Stimulated activated memory B cell treated with anti-CD40 and anti-IgM and Interleukin-4, amounts not matched to agents 10 μg/mL and 1 μg/mL and 100 μg/mL, for 72 hours (primary cell): ENCODE measurements around the gene KDM5A.

Experiments
- ATAC-seq: fragments of 150-1000 bp; cut with Tn5 transposase; 2 replicates; pipeline ENCODE4 v1.10.0; 2021
- H3K27ac Mint-ChIP-seq: one replicate; pipeline ENCODE4 v1.8.0; 2022; ENCODE audit warnings: mild to moderate bottlenecking, mixed read lengths
- H3K27me3 Mint-ChIP-seq: one replicate; pipeline ENCODE4 v1.8.0; 2022; ENCODE audit warnings: mixed read lengths
- H3K36me3 Mint-ChIP-seq: one replicate; pipeline ENCODE4 v1.8.0; 2022; ENCODE audit warnings: mixed read lengths
- H3K4me1 Mint-ChIP-seq: one replicate; pipeline ENCODE4 v1.8.0; 2022; ENCODE audit warnings: mixed read lengths
- H3K4me3 Mint-ChIP-seq: one replicate; pipeline ENCODE4 v1.8.0; 2022; ENCODE audit warnings: mild to moderate bottlenecking, moderate library complexity, mixed read lengths
- H3K9me3 Mint-ChIP-seq: one replicate; pipeline ENCODE4 v1.8.0; 2022; ENCODE audit warnings: mixed read lengths

KDM5A gene

DNA sequence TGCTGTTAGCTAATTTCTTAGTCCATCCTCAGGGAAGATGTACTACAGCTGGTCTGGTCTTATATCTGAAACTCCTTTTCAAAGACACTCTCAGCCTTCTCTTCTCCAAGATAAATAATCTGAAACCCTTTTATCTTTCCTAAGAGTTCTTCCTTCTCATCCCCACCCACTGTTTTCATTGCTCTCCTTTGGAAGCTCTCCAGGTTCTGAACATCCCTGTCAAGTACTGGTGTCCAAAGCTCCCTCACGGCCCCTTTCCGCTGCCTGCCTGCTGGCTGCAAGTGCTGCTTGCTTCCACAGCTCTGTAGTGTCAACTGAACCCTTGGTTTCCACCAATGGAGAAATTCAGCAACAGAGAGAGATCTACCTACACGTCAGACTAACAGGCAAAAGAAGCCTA lies 119.9 kb downstream of the KDM5A start:
- Mint-ChIP-seq H3K27me3 (no peaks in the 10 kb centered on the region), H3K9me3 (no peaks in the 10 kb centered on the region), H3K4me1 (no peaks in the 10 kb centered on the region), H3K4me3 (no peak overlapping the region), H3K27ac (no peak overlapping the region), H3K36me3 (no peaks in the 10 kb centered on the region)
- no peak for ATAC-seq

DNA sequence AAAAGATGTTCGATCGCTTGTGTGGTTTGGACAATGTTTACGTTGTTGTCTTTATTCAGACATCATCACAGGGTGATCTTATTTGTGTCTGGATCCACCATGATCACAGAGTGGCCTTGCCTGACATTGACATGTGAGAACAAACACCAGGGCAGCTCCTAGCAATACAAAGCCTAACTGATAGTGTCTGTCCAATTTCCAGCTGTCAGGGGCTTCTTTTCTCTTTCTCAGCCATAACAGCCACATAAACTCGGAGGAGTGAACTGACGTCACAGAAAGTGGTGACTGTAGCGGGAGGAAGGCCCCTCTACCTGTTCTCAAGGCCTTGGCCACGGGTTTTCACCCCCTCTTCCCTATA lies 120.7 kb downstream of the KDM5A start:
- ATAC-seq: no peak
- Mint-ChIP-seq H3K9me3 (no peaks in the 10 kb centered on the region), H3K27ac (no peak overlapping the region), H3K27me3 (peaks cover 7% of the 10 kb centered on the region), H3K4me1 (no peaks in the 10 kb centered on the region), H3K4me3 (no peak overlapping the region), H3K36me3 (no peaks in the 10 kb centered on the region)

DNA sequence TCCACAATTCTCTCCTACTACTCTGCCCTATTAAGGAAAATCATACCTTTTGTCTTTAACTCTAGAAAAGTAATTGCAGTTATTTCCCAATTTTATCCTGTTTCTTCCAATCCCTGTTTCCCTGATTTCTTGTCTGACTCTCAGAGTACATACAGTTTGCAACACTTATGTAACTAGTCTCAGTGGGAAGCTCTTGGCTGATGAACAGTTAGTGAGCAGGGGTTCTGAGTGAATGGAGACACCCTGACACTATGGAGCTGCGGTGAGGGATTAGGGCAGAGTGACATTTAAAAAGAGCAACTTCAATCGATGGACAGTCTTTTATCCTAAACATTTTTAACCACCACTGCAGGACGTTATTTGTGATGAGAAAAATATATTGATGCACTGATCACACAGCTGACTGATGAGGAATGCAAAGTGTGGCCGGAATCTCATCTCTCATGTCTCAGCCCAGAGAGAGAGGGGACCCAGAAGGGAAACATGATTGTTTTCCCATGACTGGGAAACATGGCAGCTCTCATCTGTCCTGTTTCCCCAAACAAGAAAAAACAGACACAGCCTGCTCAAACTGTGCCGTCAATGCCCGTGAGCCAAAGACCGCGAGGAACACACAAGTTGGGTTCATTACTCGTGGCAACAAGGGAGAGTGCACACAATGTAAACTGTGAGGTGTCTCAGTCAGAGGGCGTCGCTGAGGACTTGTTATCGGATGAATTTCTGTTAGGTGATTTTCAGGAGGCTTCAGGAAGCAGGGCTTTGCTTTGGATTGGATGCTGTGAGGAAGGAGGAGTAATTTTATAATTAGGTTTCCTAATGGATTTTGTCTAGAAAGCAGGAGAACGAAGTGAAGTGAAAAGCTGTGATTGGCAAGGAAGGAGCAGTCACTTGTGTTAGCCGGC lies 121.3 kb downstream of the KDM5A start:
- ATAC-seq: no peak
- no peak overlapping the region for H3K27ac Mint-ChIP-seq
- no peaks in the 10 kb centered on the region for H3K9me3 Mint-ChIP-seq
- H3K27me3 Mint-ChIP-seq: peaks cover 8% of the 10 kb centered on the region
- H3K36me3 Mint-ChIP-seq: no peaks in the 10 kb centered on the region
- no peak overlapping the region for H3K4me3 Mint-ChIP-seq
- H3K4me1 Mint-ChIP-seq: no peaks in the 10 kb centered on the region

DNA sequence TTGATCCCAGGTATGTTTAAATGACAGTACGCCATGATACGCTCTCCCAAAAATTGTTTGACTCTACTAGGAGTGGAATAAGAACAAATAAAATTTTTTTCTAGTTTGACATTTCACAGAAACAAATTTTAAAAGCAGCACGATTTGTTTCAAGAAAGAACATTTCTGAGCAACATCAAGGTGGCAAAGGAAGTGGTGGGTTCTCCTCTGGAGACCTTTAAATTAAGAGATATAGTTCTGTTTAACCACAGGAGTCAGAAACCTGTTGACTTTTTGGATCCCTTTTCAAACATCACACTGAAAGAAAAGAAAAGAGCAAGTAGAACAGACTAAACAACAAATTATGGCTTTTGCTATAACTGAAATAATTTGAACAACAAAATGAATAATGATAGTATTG lies 124.0 kb downstream of the KDM5A start:
- H3K36me3 Mint-ChIP-seq: no peaks in the 10 kb centered on the region

DNA sequence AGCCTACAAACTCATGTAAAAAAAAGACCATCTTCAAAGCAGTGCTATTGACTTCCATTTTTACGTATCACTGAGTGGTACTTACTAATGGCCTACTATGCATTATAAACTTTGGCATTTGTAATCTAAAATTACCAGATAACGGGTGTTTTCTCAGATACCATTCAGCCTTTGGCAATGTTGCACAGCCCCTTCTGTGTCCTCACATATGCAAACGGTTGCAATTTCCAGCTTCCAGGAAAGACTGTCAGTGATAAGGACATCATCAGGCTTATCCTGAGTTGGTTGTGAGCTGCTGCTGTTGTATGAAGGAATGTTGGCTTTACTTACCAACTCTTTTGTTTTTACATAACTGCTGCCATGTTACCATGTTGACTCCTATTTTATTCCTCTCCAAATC lies 124.9 kb downstream of the KDM5A start:
- Mint-ChIP-seq H3K36me3 (no peaks in the 10 kb centered on the region), H3K4me3 (no peak overlapping the region), H3K9me3 (no peaks in the 10 kb centered on the region), H3K27me3 (peaks cover 8% of the 10 kb centered on the region), H3K4me1 (no peaks in the 10 kb centered on the region), H3K27ac (no peak overlapping the region)
- ATAC-seq: no peak

More for the DNA sequence above, 124.0 kb downstream of the KDM5A start:
- Mint-ChIP-seq H3K4me3 (no peak overlapping the region), H3K27me3 (peaks cover 8% of the 10 kb centered on the region), H3K9me3 (no peaks in the 10 kb centered on the region), H3K27ac (no peak overlapping the region), H3K4me1 (no peaks in the 10 kb centered on the region)
- no peak for ATAC-seq

DNA sequence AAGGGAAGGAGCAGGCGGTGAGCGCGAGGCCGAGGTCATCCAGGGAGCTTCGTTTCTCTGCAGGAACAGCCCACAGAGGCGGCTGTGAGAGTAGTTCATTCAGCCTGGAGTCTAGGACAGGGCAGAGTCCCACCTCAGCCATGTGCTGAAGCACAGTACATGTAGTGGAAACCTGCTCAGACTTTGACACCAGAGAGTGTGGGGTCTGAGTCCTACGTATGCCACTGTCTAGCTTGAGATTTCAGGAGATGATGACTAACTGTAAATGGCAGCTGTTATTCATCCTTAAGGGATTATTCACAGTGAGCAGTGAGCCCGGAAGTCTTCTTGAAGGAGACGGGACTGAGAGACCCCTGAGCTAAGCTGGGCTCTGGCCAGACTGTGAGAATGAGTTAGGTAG lies 125.5 kb downstream of the KDM5A start:
- ATAC-seq: no peak
- H3K36me3 Mint-ChIP-seq: no peaks in the 10 kb centered on the region
- no peaks in the 10 kb centered on the region for H3K9me3 Mint-ChIP-seq

DNA sequence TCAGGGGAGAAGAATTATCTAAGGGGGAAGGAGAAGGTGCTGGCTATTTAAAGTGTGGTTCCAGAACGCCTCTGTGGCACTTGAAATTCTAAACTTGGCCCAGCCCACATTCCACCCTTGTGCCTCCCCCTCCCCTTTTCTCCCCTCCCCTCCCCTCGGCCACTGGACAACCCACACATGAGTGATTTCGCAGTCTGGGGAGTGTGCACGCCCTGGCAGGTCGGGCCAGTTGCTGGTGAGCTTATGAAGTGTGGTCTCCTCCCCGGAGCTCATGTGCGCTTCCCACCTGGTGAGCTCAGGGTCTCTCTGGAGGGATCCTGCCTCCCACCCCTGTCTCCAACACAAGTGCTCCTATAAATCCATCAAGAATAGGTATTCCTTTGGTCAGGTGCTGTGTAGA lies 126.3 kb downstream of the KDM5A start, which contains the start of gene SLC6A13:
Gene SLC6A13 (minus strand): TSS at position 20 of the 400 bp plus-strand sequence. CDS start 2,784 bp downstream, outside the sequence.
- no peak for ATAC-seq
- peaks cover 17% of the 10 kb centered on the region for H3K27me3 Mint-ChIP-seq
- H3K9me3 Mint-ChIP-seq: no peaks in the 10 kb centered on the region
- no peak within 1 kb of the TSS for H3K27ac Mint-ChIP-seq
- H3K36me3 Mint-ChIP-seq: no peaks in the 10 kb centered on the region
- no peaks in the 10 kb centered on the region for H3K4me1 Mint-ChIP-seq
- no peak within 1 kb of the TSS for H3K4me3 Mint-ChIP-seq

More for the DNA sequence above, 125.5 kb downstream of the KDM5A start:
- Mint-ChIP-seq H3K4me3 (no peak overlapping the region), H3K4me1 (no peaks in the 10 kb centered on the region), H3K27me3 (peaks cover 9% of the 10 kb centered on the region), H3K27ac (no peak overlapping the region)

DNA sequence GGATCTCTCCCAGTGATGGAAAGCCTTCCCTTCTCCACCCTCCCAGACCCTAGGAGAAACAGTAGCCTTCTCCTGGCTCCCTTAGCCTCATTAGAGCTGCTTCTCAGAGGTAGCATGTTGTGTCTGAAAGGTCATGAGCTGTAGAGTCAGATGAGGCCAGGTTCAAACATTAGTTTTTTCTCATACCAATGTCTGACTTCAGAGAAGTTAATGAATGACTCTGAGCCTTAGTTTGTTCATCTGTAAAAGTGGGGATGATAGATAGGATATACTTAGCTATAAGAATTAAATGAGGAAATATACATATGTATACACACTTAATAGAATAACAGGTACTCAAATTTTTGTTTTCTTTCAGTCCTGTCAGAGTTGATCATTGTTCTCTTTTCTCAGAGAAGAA lies 127.0 kb downstream of the KDM5A start:
- Mint-ChIP-seq H3K27ac (no peak overlapping the region), H3K27me3 (peaks cover 24% of the 10 kb centered on the region), H3K4me3 (no peak overlapping the region), H3K36me3 (no peaks in the 10 kb centered on the region), H3K4me1 (no peaks in the 10 kb centered on the region), H3K9me3 (no peaks in the 10 kb centered on the region)
- no peak for ATAC-seq

DNA sequence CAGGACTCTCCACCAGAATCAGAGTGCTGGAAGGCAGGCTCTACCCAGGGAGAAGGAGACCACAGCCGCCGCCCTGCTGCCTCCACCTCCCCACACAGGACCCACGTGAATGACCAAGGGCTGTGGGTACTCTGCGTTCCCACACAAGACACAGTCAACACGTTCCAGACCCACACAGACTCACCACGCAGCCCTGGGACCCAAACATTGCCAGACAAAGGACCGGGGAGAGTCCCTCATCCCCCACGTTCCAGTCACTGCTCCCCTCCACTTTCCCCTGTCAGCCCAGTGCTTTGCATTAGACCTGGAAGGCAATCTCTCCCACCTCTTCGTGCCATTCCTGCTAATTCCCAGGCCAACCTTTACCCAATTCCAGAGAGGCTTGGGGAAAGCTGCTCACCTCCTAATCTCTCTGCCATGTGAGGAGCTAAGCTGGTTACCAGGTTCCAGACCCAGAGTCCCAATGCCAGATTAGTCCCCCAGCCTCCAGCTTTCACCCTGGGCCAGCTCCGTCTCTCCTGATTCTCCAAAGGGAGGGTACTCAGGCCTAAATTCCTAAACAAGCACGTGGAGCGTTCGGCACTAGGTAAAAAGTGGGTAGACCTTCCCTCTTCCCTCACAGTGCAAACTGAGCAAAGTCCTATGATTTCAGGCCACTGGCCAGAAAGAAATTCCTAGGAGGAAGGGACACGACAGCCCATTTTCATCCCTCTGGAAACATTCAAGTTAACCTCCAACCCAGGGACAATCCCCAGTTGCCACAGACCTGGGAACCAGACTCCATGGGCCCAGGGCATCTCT lies 131.4 kb downstream of the KDM5A start:
- no peak for ATAC-seq
- no peaks in the 10 kb centered on the region for H3K36me3 Mint-ChIP-seq
- no peaks in the 10 kb centered on the region for H3K9me3 Mint-ChIP-seq
- H3K27me3 Mint-ChIP-seq: peaks cover 57% of the 10 kb centered on the region
- no peak overlapping the region for H3K27ac Mint-ChIP-seq
- H3K4me3 Mint-ChIP-seq: no peak overlapping the region
- no peaks in the 10 kb centered on the region for H3K4me1 Mint-ChIP-seq

DNA sequence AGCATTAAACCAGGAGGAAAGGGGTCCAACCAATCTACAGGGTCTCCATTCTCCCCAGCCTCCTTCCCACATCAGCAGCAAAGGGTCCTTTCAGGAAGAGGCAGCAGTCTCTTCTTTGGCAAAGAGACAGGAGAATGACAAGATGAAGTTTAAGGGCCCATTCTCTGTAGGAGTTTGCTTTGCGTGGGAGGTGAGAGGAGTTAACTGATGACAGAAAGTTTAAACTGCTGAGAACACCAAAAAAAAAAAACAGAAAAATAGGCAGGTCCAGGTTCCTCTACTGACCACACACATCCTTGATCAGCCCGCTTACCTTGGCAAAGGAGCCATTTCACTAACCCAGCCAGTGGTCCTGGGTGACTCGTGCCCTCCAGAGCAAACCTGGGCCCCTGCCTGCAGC lies 132.2 kb downstream of the KDM5A start:
- Mint-ChIP-seq H3K36me3 (no peaks in the 10 kb centered on the region), H3K9me3 (no peaks in the 10 kb centered on the region), H3K4me3 (no peak overlapping the region), H3K27me3 (peaks cover 57% of the 10 kb centered on the region), H3K4me1 (no peaks in the 10 kb centered on the region), H3K27ac (no peak overlapping the region)
- ATAC-seq: no peak

DNA sequence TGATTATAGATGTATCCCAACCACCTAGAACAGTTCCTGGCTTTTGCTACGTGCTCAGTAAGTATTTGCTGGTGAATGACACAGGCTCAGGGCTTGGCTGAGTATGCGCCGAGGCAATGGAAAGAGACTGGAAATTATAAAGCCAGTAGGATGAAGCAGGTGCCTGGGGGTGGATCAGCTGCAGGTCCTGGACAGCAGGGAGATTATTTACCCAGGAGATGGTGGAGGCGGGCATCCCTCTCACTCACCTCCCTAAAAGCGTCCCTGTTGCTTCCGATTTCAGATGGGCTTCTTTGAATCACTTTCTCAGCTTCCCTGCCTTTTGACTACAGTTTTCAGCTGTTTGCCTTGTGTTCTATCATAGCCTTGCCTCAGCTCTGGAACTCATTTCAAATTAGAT lies 132.9 kb downstream of the KDM5A start:
- H3K9me3 Mint-ChIP-seq: no peaks in the 10 kb centered on the region
- H3K4me1 Mint-ChIP-seq: no peaks in the 10 kb centered on the region
- no peaks in the 10 kb centered on the region for H3K36me3 Mint-ChIP-seq
- no peak overlapping the region for H3K27ac Mint-ChIP-seq
- ATAC-seq: no peak
- H3K27me3 Mint-ChIP-seq: peaks cover 57% of the 10 kb centered on the region
- no peak overlapping the region for H3K4me3 Mint-ChIP-seq

DNA sequence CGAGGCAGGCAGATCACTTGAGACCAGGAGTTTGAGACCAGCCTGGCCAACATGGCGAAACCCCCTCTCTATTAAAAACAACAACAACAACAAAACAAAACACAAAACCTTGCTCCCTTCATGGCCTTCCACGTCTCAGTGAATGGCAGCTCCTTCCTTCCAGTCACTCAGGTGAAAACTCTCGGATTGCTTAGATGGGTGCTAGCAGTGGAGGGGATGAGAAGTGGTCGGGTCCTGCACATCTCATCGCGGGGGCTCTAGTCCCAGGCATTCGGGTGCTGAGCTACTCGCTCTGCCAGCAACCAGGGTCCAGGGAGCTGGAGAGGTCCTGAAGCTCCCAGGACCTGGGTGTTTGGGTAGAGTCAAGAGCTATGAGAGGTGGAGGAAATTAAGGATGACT lies 134.2 kb downstream of the KDM5A start:
- Mint-ChIP-seq H3K27ac (no peak overlapping the region), H3K4me3 (no peak overlapping the region), H3K27me3 (peaks cover 57% of the 10 kb centered on the region), H3K36me3 (no peaks in the 10 kb centered on the region), H3K4me1 (no peaks in the 10 kb centered on the region), H3K9me3 (no peaks in the 10 kb centered on the region)
- no peak for ATAC-seq

DNA sequence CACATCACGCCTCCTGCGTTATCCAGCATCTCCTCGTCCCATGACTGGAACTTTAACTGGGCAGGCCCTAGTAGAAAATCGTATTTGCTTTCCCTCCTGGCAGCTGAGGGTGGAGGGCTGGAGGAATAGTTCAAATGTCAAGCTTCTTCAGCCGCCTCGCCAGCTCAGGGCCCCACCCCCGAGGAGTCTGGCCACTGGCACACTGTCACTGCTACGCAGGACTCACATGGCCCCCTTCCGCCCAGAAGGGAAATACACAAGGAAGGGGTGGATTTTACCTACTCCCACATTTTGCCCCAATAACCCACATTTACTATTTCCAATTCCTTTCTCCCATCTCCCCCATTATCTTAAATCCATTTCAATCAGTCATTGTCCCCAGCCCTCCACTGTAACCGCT lies 135.1 kb downstream of the KDM5A start:
- no peaks in the 10 kb centered on the region for H3K36me3 Mint-ChIP-seq
- H3K4me3 Mint-ChIP-seq: no peak overlapping the region
- H3K27me3 Mint-ChIP-seq: peaks cover 62% of the 10 kb centered on the region
- no peak overlapping the region for H3K27ac Mint-ChIP-seq
- no peaks in the 10 kb centered on the region for H3K4me1 Mint-ChIP-seq
- no peak for ATAC-seq
- peaks cover 1% of the 10 kb centered on the region for H3K9me3 Mint-ChIP-seq

DNA sequence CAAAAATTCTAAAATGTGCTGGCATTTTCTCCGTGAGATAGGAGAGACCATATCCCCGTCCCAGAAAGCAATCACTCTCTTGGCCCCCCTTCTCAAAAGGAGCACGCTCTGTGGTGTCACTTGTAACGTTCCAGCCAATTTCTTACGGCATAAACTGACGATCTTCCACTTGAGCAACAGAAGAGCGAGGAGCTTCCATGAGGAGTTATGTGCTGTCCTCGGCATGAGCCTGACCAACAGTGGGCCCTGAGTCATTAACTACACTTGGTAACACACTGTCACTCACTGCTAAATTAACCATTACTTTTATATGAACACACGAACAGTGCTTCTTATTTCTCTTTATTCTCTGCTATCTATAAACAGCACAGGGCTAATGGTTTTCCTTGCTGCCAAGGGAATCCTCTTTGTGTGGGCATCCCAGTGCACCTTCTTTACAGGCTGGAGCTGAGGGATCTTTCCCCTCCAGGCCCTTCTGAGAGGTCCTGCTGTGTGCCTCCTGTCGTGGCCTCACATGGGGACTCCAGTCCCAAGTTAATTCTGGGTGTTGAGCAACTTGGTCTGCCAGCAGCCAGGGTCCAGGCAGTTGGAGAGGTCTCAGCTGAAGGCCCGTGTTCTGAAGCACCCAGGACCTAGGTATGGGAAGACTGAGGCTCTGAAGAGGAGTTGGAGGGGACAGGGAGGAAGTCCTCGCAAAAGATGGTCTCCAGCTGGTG lies 135.8 kb downstream of the KDM5A start:
- Mint-ChIP-seq H3K27ac (no peak overlapping the region), H3K4me3 (no peak overlapping the region), H3K4me1 (no peaks in the 10 kb centered on the region), H3K36me3 (no peaks in the 10 kb centered on the region), H3K27me3 (peaks cover 66% of the 10 kb centered on the region), H3K9me3 (peaks cover 3% of the 10 kb centered on the region)
- ATAC-seq: no peak

DNA sequence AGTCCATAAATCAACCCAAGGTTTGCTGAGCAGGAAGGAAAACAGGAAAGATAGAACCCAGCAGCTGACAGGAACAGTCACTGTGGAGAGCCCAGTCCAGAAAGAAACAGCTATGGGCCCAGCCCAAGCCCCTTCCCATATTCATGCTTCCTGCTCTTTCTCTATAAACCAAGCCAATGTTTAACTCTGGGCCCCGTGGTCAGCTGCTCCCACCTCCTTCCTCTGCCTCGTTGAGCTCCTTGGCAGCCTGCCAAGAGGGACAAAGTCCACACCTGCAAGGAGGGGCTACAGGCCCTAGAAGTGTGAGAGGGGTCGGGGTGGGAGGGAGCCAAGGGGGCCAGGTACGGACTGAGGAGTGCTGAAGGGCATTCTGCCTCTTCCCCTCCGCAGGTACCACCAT lies 136.5 kb downstream of the KDM5A start:
- Mint-ChIP-seq H3K36me3 (peaks cover 4% of the 10 kb centered on the region), H3K27ac (no peak overlapping the region), H3K4me1 (no peaks in the 10 kb centered on the region), H3K4me3 (no peak overlapping the region), H3K9me3 (peaks cover 7% of the 10 kb centered on the region), H3K27me3 (peaks cover 66% of the 10 kb centered on the region)
- no peak for ATAC-seq
